K562 (cell line): Measurements from ENCODE around the gene UBE2O. TPM values are rescaled to one million over a fixed set of nuclear protein-coding genes. Genes with fewer than 3 reads are reported as not detected.

Source experiments
- ATAC-seq: fragments of 200-7000 bp; cut with Tn5 transposase; 3 replicates; pipeline ENCODE4 v1.9.1; 2020; ENCODE audit warnings: moderate library complexity
- BruUV-seq: library from RNA; stranded (reverse); fragments of 400-500 nt; replicated peaks from 2 replicates; lab custom pipeline; 2021; lab: Mats Ljungman, UMichigan
- CTCF ChIA-PET: fragments of 300-600 bp; formaldehyde crosslinking; extraction: SDS; loops from one replicate; lab custom pipeline; 2021; ENCODE audit warnings: low intra/inter-chr PET ratio; lab: Yijun Ruan, JAX
- POLR2A ChIA-PET: fragments of 300-600, 350-650 bp; sonication (Branson Sonifier 250); formaldehyde crosslinking; extraction: SDS; loops from one replicate; lab custom pipeline; 2021; ENCODE audit warnings: antibody characterized with exemption, inconsistent platforms; lab: Yijun Ruan, JAX
- DNase-seq, 4 experiments: peaks; one replicate each; pipeline versions ENCODE4 v3.0.0 to v3.0.0-alpha.2; 2011 to 2018; ENCODE audit warnings: low spot score in 3 of 4, mixed read lengths in 3 of 4; ENCODE audit errors: extremely low read depth in 1 of 4
- FAIRE-seq: peaks from 2 replicates; lab custom pipeline; 2011; peaks lifted over from hg19 to GRCh38; lab: Jason Lieb, UNC
- H2AFZ ChIP-seq: 2 replicates; pipeline ENCODE4 v1.6.0; 2011; ENCODE audit warnings: low read depth, low read length, control low read depth, inconsistent platforms
- H3K27ac ChIP-seq: fragments of 200-600 bp; 3 replicates; pipeline ENCODE4 v1.8.0; 2011; ENCODE audit warnings: low read depth, mild to moderate bottlenecking, control low read depth, inconsistent platforms, low read length, moderate library complexity, mixed read lengths; ENCODE audit errors: extremely low read depth
- H3K27me3 ChIP-seq, 2 experiments: fragments of 300-600 bp in 1 of 2; 2 replicates in 1 of 2; 3 replicates in 1 of 2; pipeline versions ENCODE4 v1.6.0 to v1.8.0; 2011; ENCODE audit warnings: inconsistent platforms in 2 of 2, low read length in 2 of 2, mild to moderate bottlenecking in 1 of 2, mixed read lengths in 1 of 2, moderate library complexity in 1 of 2; ENCODE audit not compliant: control insufficient read depth in 2 of 2, insufficient read depth in 2 of 2
- H3K36me3 ChIP-seq: fragments of 300-600 bp; 3 replicates; pipeline ENCODE4 v1.8.0; 2011; ENCODE audit warnings: mild to moderate bottlenecking, low read length, inconsistent platforms; ENCODE audit not compliant: control insufficient read depth, insufficient read depth
- H3K4me1 ChIP-seq, 2 experiments: fragments of 200-600 bp in 1 of 2; replicated peaks in 1 of 2; 2 replicates in 1 of 2; 3 replicates in 1 of 2; pipeline versions ENCODE4 v1.5.1 to v1.8.0; 2011; ENCODE audit warnings: inconsistent platforms in 2 of 2, low read length in 2 of 2, mild to moderate bottlenecking in 1 of 2, mixed read lengths in 1 of 2, moderate library complexity in 1 of 2; ENCODE audit not compliant: control insufficient read depth in 2 of 2, insufficient read depth in 2 of 2
- H3K4me2 ChIP-seq: 2 replicates; pipeline ENCODE4 v1.6.1; 2011; ENCODE audit warnings: low read length, control low read depth, inconsistent platforms, mixed read lengths; ENCODE audit not compliant: insufficient read depth
- H3K4me3 ChIP-seq: fragments of 200-600 bp; sonication (generic), shearing (Covaris generic); 2 replicates; pipeline ENCODE4 v1.5.1; 2016; ENCODE audit warnings: control low read depth, inconsistent platforms
- H3K79me2 ChIP-seq: fragments of 200-600 bp; 3 replicates; pipeline ENCODE4 v1.8.0; 2011; ENCODE audit warnings: low read length, inconsistent platforms; ENCODE audit not compliant: control insufficient read depth, insufficient read depth
- H3K9ac ChIP-seq, 2 experiments: 2 replicates each; pipeline versions ENCODE4 v1.6.0 to v1.6.1; 2011; ENCODE audit warnings: low read depth in 2 of 2, low read length in 2 of 2, control low read depth in 1 of 2, inconsistent platforms in 1 of 2, mild to moderate bottlenecking in 1 of 2, mixed read lengths in 1 of 2; ENCODE audit not compliant: insufficient read depth in 1 of 2
- H3K9me1 ChIP-seq: one replicate; pipeline ENCODE4 v1.6.0; 2011; ENCODE audit warnings: inconsistent platforms, mild to moderate bottlenecking, low read length, moderate library complexity; ENCODE audit not compliant: control insufficient read depth, insufficient read depth
- H3K9me3 ChIP-seq: replicated peaks from 2 replicates; pipeline ENCODE4 v1.5.1; 2011; ENCODE audit warnings: low read depth, low read length, inconsistent platforms; ENCODE audit not compliant: control insufficient read depth, insufficient read depth
- H4K20me1 ChIP-seq: replicated peaks from 2 replicates; pipeline ENCODE4 v1.6.1; 2011; ENCODE audit warnings: low read length, inconsistent platforms, mixed read lengths; ENCODE audit not compliant: control insufficient read depth, insufficient read depth
- ATF7 ChIP-seq: fragments of 450-650 bp; IDR thresholded peaks from 2 replicates; pipeline ENCODE4 v1.7.1; 2014; ENCODE audit warnings: mild to moderate bottlenecking, moderate library complexity
- ELF2 ChIP-seq: fragments of 250-450 bp; sonication (Bioruptor Pico); IDR thresholded peaks from 2 replicates; pipeline ENCODE4 v1.5.0; 2021; ENCODE audit warnings: mild to moderate bottlenecking
- FOXM1 ChIP-seq, 2 experiments: fragments of 450-650 bp in 1 of 2; sonication (generic) in 1 of 2; formaldehyde crosslinking in 1 of 2; IDR thresholded peaks; 2 replicates each; pipeline versions ENCODE4 v1.6.1 to v1.9.0; 2017 to 2022; ENCODE audit warnings: low read depth in 2 of 2, mild to moderate bottlenecking in 2 of 2, missing genetic modification reagents in 1 of 2, moderate library complexity in 1 of 2
- RFX5 ChIP-seq: IDR thresholded peaks from 2 replicates; pipeline ENCODE4 v1.6.1; 2011; ENCODE audit warnings: low read depth, mild to moderate bottlenecking, improper control_type of control experiment, low read length
- SIRT6 ChIP-seq: IDR thresholded peaks from one replicate; pipeline ENCODE4 v1.6.1; 2012; ENCODE audit warnings: low read depth, mild to moderate bottlenecking, control low read depth, inconsistent platforms, low read length, moderate library complexity
- ZNF263 ChIP-seq: sonication (generic); formaldehyde crosslinking; IDR thresholded peaks from 2 replicates; pipeline ENCODE4 v1.8.0; 2022; ENCODE audit warnings: mild to moderate bottlenecking, missing genetic modification reagents, borderline replicate concordance
- ZNF507 ChIP-seq: conservative IDR thresholded peaks from 2 replicates; pipeline ENCODE4 v1.6.1; 2017; ENCODE audit warnings: missing genetic modification characterization, missing compliant biosample characterization
- ZNF717 ChIP-seq: fragments of 250-450 bp; sonication (Bioruptor Pico); IDR thresholded peaks from 2 replicates; pipeline ENCODE4 v1.5.0; 2021
- ZNF780A ChIP-seq: fragments of 250-450 bp; sonication (Bioruptor Pico); IDR thresholded peaks from 2 replicates; pipeline ENCODE4 v1.5.0; 2021; ENCODE audit warnings: mild to moderate bottlenecking
- WGBS: fragments of 100-300 bp; shearing (Covaris generic); methylation state at CpG from one replicate; pipeline ENCODE4 v1.1.6; 2016; ENCODE audit warnings: low coverage, mixed read lengths; ENCODE audit not compliant: insufficient coverage; ENCODE audit errors: missing lambda C conversion rate; 5-methylcytosine and 5-hydroxymethylcytosine counted together
- in situ Hi-C: fragments of 300-500 bp; cut with MboI; formaldehyde crosslinking; loops from 4 replicates; pipeline ENCODE4 v1.15.0; 2018; ENCODE audit warnings: inconsistent platforms, mixed read lengths
- intact Hi-C: fragments of 100-400 bp; cut with micrococcal nuclease; formaldehyde crosslinking; loops from 2 replicates; pipeline ENCODE4 v1.14.2; 2022
- polyA plus RNA-seq, 8 experiments: library from polyadenylated mRNA; depleted of rRNA in 4 of 8; stranded (reverse) in 5 of 8; unstranded in 3 of 8; fragments of >200 nt; fragmentation: Nextera tagmentation in 2 of 8; fragmentation: Illumina TruSeq in 1 of 8; extraction: Ambion mirVana in 2 of 8; extraction: Trizol in 1 of 8; gene quantifications; 2 replicates each; pipeline versions ENCODE4 v1.2.1 to v1.2.3, GENCODE V29; 2011 to 2014; ENCODE audit warnings: inconsistent platforms in 1 of 8, missing spikeins in 1 of 8
- total RNA-seq, 7 experiments: library from RNA; depleted of rRNA in 6 of 7; stranded (reverse); fragments of >200 nt in 6 of 7; fragmentation: Illumina TruSeq in 2 of 7; extraction: Trizol in 2 of 7; gene quantifications; 2 replicates each; pipeline versions ENCODE4 v1.2.1 to v1.2.3, GENCODE V29; 2011 to 2021; ENCODE audit warnings: low replicate concordance in 1 of 7
- TF ChIP-seq, protein P1 (sequence below): IDR thresholded peaks from 2 replicates; pipeline ENCODE4 v1.6.1; 2011; ENCODE audit warnings: borderline replicate concordance, low read depth, mild to moderate bottlenecking, moderate library complexity, low read length; ENCODE audit not compliant: insufficient read depth, poor library complexity, severe bottlenecking
- TF ChIP-seq, protein P2 (sequence below): fragments of 450-650 bp; IDR thresholded peaks from 2 replicates; pipeline ENCODE4 v1.6.1; 2014; ENCODE audit warnings: low read depth, mild to moderate bottlenecking, moderate library complexity, borderline replicate concordance

Gene UBE2O
- total and polyA plus RNA-seq, 9 of the 15 experiments (the other 6 are each of a cell fraction or from before 2014, with no cell fraction given): 1.6 to 39.7 (median 13.3) TPM

DNA sequence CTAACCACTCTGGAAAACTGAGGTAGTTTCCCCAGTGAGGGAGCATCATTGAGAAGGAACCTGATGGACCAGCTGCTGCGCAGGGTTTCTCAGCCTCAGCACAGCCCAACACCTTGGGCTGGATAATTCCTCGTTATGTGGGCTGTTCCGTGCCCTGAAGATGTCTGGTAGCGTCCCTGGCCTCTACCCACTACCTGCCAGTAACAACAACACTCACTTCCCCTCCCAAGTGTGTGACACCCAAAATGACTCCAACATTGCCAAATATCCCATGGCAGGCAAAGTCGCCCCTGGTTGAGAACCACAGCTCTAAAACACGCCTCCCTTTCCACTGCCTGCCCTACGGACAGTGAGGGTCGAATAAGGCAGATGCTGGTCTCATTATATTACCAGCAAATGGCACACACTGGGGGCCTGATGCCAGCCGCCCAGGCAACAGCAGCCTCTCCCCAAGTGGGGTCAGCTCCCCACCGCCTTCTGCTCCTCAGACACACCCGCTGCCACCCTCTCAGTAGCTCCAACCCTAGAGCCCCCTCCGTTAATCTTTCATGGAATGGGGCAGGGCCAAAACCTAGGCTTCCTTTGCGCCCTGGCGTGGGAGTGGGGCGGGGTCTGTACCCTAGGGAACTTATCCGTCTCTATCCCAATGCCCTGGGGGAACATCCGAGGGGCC lies 47.3 kb upstream of the UBE2O start:
- peak overlapping the region; percentile 50 to 94 for H3K9ac ChIP-seq
- no peaks in the 10 kb centered on the region for H3K9me3 ChIP-seq
- WGBS: 36% methylated on average over 17 of the region's 17 CpGs
- in situ Hi-C loops: no loop called here
- ATAC-seq: no peak
- peak overlapping the region; percentile 78 for H3K4me2 ChIP-seq
- CTCF ChIA-PET: no interaction called here
- H3K27me3 ChIP-seq: no peaks in the 10 kb centered on the region
- peak overlapping the region; percentile 89; the same call in 1 of the 2 replicates for H2AFZ ChIP-seq
- FAIRE-seq: no peak
- DNase-seq: peak in 1 of 4 experiments; percentile 33
- BruUV-seq: no TSS peak
- intact Hi-C loops: no loop called here
- POLR2A ChIA-PET: interaction anchor here (0.6 to 1.5 kb wide), 6 partner anchors 14 to 460 kb away, joined by 3 to 4 read pairs (median 3); no protein-coding TSS in a partner anchor
- no peak for TF ChIP-seq ZNF263 (CRISPR knock-in tag)
- TF ChIP-seq ZNF507 (tag): no peak
- no peak for TF ChIP-seq RFX5
- TF ChIP-seq, protein P1, sequence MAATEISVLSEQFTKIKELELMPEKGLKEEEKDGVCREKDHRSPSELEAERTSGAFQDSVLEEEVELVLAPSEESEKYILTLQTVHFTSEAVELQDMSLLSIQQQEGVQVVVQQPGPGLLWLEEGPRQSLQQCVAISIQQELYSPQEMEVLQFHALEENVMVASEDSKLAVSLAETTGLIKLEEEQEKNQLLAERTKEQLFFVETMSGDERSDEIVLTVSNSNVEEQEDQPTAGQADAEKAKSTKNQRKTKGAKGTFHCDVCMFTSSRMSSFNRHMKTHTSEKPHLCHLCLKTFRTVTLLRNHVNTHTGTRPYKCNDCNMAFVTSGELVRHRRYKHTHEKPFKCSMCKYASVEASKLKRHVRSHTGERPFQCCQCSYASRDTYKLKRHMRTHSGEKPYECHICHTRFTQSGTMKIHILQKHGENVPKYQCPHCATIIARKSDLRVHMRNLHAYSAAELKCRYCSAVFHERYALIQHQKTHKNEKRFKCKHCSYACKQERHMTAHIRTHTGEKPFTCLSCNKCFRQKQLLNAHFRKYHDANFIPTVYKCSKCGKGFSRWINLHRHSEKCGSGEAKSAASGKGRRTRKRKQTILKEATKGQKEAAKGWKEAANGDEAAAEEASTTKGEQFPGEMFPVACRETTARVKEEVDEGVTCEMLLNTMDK: no peak
- no peak for TF ChIP-seq SIRT6
- no peak for TF ChIP-seq ZNF780A (CRISPR knock-in tag)
- no peak for TF ChIP-seq FOXM1 (IDR thresholded peaks at IDR 0.05; ENCODE audit: low read depth)
- TF ChIP-seq FOXM1 (CRISPR knock-in tag; IDR thresholded peaks at IDR 0.05; ENCODE audit: low read depth): no peak
- TF ChIP-seq, protein P2, sequence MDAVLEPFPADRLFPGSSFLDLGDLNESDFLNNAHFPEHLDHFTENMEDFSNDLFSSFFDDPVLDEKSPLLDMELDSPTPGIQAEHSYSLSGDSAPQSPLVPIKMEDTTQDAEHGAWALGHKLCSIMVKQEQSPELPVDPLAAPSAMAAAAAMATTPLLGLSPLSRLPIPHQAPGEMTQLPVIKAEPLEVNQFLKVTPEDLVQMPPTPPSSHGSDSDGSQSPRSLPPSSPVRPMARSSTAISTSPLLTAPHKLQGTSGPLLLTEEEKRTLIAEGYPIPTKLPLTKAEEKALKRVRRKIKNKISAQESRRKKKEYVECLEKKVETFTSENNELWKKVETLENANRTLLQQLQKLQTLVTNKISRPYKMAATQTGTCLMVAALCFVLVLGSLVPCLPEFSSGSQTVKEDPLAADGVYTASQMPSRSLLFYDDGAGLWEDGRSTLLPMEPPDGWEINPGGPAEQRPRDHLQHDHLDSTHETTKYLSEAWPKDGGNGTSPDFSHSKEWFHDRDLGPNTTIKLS: no peak
- TF ChIP-seq ZNF717: no peak
- no peak for TF ChIP-seq ATF7
- no peak for TF ChIP-seq ELF2 (CRISPR knock-in tag)
- TF ChIP-seq, all 486 proteins: peak for 0
- Histone ChIP-seq H3K4me1 (peaks cover 16 to 34% of the 10 kb centered on the region in 2 experiments; a peak in 4 of 5 replicates), H3K36me3 (no peaks in the 10 kb centered on the region), H3K4me3 (peak overlapping the region; percentile 71), H3K27ac (no peak overlapping the region), H4K20me1 (peaks cover 7% of the 10 kb centered on the region; the same call in 1 of the 2 replicates), H3K79me2 (no peaks in the 10 kb centered on the region), H3K9me1 (peaks cover 4% of the 10 kb centered on the region)
